ENCODE measurements around the gene UROS.
A peak's percentile ranks its signal among the peaks of the same experiment; 100 is the strongest.

Gene UROS

DNA sequence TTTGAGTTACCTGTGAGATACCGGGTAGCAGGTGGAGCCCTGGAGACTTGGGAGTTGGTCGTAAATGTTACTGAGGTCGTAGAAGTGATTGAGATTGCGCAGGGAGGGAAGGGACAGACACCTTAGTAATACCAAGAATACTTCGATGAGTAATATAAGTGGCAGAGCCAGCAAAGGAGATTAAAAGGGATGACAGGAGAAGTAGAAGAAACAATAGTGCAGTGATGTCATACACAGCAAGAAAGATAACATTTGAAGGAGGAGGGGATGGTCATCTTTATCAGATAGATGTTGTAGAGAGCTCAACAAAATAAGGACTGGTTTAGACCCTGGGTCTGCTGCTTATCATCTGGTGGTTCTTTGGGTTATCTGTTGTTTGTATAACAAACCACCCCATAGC, 5.3 kb upstream of the UROS start:
- peak; percentile 58 for DNase-seq

GRCh38 chr10:125827133-125827532, 4.1 kb upstream of the UROS start:
- no peak for DNase-seq

DNA sequence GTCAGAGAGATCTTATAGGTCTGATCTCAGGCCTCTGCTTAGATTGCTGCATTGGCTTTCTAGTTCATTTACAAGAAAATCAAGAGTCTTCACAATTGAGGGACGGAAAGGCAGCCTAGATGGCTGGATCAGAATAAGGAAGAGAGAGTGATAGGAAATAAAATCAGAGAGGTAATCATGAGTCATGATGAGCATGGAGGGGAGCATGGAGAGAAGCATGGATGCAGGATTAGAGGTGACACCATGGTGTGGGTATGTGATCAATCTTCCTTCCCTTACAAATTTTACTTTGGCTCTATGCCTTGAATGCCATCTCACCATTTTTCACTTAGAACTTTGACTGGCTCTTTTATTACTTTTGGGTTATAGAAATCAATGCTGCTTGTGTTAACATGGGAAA, 1.7 kb upstream of the UROS start:
- no peak for DNase-seq

DNA sequence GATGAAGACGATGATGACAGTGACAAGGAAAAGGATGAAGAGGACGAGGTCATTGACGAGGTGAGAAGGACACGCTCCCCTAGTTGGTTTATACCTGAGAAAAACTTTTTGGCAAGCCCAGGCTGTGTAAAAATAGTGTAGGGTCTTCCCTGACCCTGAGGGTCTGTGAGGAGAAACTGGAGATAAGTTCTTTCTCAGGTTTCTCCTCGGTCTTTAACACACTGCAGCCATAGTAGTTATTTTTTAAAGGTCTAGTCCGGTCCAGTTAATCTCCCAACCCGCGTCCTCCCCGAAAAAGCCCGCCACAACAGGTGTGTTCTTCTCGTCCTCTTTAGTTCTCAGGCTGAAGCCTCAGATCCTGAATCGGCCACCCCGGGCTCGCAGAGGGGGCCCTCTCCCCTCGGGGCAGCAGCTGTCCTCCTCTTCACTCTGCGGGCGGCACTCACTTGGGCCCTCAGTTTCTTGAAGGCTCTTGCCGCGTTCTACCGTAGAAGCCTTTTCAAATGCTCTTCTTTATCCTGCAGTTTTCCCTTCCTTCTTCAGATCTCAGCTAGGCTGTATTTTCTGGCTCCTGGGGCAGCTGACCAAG, 699 bp upstream of the UROS start:
- no peak for DNase-seq

DNA sequence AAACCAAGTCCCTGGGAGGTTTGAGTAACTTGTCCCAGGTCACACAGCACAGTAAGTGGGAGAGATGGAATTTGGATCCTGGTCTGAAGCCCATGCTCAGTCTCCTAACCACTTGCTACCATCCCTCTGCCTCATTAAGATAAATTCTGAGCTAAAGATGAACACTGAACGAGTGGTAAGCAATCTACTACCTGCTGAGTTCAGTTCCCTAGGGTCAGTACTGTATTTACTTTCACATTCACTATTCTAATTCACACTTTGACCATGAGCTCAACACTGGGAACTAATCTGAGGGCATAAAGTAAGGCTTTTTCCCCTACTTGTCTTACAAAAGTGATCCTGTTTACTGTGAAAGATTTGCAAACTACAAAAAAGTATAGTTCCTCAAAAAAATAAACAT, 2.4 kb downstream of the UROS start:
- DNase-seq: no peak

DNA sequence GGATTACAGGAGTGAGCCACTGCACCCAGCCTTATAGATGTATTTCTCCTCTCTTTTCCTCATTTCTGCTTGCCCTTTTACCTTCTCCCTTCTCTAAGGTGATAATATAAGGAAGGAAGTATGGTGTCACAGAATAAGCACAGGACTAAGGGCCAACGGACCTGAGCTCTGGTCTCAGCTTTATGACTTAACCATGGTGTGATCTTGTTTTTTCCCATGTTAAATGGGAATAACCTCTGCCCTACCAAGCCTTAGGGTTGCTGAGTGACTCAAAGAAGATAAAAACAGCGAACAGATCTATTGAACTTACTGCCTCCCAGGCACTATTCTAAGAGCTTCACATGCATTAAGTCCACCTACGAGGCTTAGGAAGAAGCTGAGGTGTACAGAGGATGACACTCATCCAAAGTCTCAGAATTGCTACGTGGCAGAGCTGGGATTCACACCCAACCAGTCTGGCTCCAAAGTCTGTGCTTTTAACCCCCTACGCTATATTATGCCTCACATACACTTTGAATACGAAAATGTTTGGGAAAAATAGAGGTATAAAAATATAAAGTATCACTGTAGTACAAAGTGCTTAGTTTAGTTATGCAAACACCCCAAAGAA, 5.6 kb downstream of the UROS start:
- no peak for DNase-seq

- DNase-seq: no peak
Observed at GRCh38 chr10:125816548-125816947, 6.5 kb downstream of the UROS start.

DNA sequence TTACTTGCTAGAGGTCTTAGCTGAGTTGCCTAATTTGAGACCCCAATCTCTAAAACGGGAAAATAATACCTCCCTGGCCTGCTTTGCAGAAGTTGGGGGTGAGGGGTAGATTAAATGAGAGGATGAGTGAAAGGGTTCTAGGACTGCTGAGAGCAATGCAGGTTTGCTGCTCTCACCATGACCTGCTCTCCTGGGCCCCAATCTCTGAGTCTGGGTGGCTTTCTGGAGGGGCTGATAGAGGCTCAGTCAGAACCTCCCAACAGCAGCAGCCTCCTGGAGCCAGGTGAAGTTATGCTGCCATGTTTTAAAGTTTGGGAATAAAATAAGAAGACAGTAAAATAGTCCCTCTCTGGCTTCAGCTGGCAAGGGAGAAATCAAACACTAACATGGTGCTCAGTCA, 7.3 kb downstream of the UROS start:
- no peak for DNase-seq

DNA sequence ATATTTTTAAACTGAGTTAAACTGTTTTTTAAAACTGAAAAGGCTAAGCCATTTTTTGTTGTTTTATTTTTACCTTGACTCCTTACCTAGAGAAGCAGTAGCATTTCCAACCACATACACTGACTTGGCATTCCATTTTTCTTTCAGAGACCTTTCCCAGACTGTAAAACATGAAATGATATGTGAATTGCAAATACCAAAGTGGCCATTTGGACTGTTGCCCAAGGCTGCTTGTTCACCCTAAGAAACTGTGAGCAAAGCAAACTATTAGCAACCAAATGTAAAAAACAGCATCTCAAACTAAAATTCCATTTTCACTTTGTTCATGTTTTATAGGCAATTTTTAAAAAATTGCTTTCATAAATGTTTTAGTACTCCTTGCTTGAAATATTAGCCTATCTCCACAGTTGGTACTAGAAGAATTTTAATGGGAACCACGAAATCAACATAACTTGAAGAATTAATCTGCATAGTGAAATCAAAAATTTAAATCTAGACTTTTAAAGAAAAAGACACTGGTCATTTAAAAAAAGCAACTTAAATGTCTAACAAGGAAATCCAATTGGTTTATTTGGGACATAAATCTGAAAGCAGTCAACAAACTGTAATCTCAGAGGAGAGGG, 10.8 kb downstream of the UROS start:
- no peak for DNase-seq

DNA sequence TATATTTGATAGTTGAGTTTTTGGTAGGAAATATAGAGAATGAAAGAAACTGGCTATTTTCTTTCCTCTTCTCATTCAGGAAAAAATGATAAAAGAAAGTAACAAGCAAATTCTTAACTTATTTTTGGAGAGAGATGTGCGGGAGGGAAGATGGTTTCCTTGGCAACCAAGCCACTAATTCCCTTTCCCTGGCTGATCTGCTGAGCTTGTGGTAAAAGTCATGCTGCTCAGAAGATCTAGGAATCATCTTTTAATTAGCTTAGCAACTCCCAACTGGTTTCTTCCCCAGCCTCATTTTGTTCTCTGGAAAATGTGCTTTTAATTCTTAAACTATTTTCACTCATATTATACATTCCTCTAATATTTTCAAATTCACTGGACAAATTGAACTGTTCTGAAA, 11.8 kb downstream of the UROS start:
- no peak for DNase-seq

DNA sequence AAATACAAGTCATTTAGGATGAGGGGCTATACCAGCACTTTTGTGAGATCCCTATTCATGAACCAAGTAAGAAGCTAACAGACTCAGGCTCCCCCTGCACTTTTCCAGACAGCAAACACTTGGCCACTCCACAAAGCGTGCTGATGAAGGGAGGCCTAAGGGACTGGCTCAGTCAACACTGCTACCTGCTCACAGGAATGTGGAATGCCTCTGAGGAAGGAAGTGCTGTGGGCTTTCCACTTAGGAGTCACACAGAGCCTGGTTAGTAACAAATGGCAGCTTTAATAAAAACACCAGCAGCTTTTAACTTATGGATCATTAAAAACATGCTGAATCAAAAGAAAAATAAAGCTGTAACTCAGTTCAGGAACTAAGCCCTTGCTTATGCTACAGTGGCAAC, 15.0 kb downstream of the UROS start:
- DNase-seq: no peak

GRCh38 chr10:125802739-125803138, 20.3 kb downstream of the UROS start:
- DNase-seq: no peak

- no peak for DNase-seq
Observed at GRCh38 chr10:125802131-125802530, 20.9 kb downstream of the UROS start.

GRCh38 chr10:125801574-125801973, 21.5 kb downstream of the UROS start:
- no peak for DNase-seq

- no peak for DNase-seq
Observed at GRCh38 chr10:125799451-125800182, 23.4 kb downstream of the UROS start.

DNA sequence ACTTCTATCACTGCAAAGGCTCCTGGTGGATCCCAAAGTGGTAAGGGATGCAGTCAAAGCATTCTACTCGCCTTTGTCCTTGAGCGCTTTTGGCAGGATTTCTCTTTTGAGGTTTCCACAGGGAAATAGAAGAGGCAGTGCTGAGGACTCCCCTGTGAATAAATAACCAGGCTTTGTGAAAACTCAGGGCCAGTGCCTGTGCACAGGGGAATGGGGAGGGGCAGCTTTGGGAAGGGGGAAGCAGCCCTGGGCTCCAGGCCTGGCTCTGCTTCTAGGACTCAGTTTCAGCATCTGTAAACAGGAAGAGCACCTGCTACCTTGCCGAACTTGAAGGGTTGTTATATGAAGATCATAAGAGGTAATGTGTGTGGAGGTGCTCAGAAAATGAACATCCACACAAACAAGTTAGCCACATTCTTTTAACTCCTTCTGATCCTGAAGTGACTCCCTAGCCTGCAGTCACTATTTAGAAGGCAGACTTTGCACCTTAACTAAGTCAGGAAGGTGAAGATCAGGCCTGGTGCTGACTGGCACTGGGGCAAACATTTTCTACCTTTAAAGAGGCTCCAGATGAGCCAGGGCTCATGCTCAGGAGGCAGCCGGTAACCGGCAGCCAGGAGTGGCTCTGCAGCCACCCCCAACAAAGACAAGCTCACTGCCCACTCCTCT, 24.9 kb downstream of the UROS start:
- DNase-seq: no peak

DNA sequence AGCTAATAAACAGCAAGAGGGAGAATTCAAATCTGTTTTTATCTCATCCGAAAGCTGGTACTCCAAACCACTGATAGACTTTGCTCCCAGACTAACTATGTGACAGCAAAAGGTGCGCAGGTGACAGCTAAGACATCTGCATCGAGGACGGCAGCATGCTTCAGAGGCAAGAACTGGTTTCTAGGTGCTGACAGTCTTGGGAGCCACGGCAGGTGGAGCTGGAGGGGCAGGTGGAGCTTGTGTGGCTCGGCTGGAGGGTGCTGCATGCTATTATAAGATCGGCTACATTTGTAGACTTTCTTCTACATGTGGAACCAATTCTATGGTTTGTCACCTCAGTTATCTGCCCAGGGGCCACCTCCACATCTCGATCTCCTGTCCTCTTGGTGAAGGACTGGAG, 25.6 kb downstream of the UROS start:
- DNase-seq: no peak

DNA sequence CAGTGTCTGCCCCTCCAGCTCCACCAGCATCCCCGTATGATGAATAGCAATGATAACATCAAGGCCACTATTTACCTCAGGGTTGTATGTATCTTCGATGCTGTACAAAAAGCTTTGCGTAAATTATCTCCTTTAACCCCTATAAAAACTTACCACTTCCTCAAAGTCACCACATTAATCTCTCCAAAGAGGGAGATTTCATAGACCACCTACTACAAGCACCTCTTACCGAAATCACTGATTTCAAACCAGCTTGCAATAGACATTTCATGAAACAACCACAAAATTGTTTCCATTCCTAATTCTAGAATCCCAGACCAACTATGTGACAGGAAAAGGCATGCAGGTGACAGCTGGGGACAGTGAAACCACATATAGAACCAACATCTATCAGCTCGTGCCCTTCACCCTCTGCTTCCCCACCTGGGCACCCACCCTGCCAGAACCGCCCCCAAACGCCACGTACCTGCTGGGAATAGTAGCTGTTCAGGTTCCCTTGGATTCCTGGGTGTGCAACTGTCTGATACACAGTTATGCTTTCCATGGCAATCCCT, 27.3 kb downstream of the UROS start:
- no peak for DNase-seq

- no peak for DNase-seq
Observed at GRCh38 chr10:125795128-125795527, 27.9 kb downstream of the UROS start.

GRCh38 chr10:125792342-125793300, 30.4 kb downstream of the UROS start:
- no peak for DNase-seq

DNA sequence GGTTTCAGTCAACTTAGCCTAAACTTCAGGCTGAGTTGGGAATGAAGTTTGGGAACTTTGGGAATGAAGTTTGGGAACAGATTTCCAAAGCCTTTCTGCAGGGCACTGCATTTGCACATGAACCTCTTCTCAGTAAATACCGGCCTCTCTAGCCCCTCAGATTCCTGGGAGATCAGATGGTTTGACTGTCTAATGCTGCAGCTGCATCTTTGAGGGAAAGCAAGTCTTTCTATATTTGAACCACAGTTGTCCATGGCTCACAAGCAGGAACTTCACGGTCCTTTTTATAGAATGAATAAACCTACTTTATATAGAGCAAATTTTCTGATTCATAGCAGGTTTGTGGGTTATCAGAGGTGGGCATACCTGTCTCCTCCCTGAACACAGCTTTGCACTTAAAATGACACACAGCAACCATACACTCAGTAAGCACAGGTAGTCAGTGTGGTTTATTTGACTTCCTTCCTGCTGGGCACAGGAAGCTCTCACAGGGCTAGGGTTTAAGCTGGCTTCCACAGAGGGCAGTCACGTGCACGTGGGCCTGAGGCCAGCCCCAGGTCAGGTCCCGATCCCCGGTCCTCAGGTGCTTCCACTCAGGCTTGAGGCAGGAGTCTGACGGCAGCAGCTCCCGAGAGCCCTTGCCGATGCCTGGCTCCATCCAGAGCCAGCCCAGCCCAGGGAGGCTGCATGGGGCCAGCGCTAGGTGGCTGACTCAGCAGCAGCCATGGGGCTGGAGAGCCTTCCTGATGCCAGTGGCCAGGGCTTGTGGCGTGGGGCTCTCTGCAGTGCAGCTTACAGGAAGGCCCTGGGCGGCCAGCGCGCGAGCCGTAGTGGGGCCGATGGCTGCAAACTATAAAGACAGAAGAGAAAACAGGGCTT, 34.7 kb downstream of the UROS start:
- DNase-seq: peak; percentile 8

Data from activated CD4-positive, alpha-beta T cell treated with anti-CD3 and anti-CD28 coated beads, Interleukin-2, amount 50 U/mL, for 16 hours (primary cell).